GM19099 (cell line): ENCODE results near the gene SHROOM2.

Source experiments
- POLR2A ChIP-seq: IDR thresholded peaks from 3 replicates; pipeline ENCODE4 v1.6.1; 2011; ENCODE audit warnings: low read depth; ENCODE audit not compliant: insufficient read length; ENCODE audit errors: extremely low read depth

Gene SHROOM2

GRCh38 chrX:9770319-9770718 is 15.9 kb upstream of the SHROOM2 start:
- TF ChIP-seq POLR2A: no peak

- no peak for TF ChIP-seq POLR2A
These were observed 13.3 kb upstream of the SHROOM2 start for GRCh38 chrX:9772943-9773342.

GRCh38 chrX:9775930-9776329 is 10.3 kb upstream of the SHROOM2 start:
- no peak for TF ChIP-seq POLR2A

GRCh38 chrX:9781941-9782340 is 4.3 kb upstream of the SHROOM2 start:
- no peak for TF ChIP-seq POLR2A

GRCh38 chrX:9784332-9784731 is 1.9 kb upstream of the SHROOM2 start:
- no peak for TF ChIP-seq POLR2A

GRCh38 chrX:9785254-9785943 is 830 bp upstream of the SHROOM2 start:
- TF ChIP-seq POLR2A: no peak

- no peak for TF ChIP-seq POLR2A
These were observed 788 bp downstream of the SHROOM2 start for GRCh38 chrX:9786798-9787635.

- TF ChIP-seq POLR2A: no peak
These were observed 2.7 kb downstream of the SHROOM2 start for GRCh38 chrX:9788911-9789310.

GRCh38 chrX:9789555-9789954 is 3.3 kb downstream of the SHROOM2 start:
- TF ChIP-seq POLR2A: no peak

GRCh38 chrX:9790866-9791265 is 4.6 kb downstream of the SHROOM2 start:
- no peak for TF ChIP-seq POLR2A

GRCh38 chrX:9794495-9794894 is 8.3 kb downstream of the SHROOM2 start:
- no peak for TF ChIP-seq POLR2A

GRCh38 chrX:9797384-9798360 is 11.4 kb downstream of the SHROOM2 start:
- no peak for TF ChIP-seq POLR2A

- TF ChIP-seq POLR2A: no peak
These were observed 16.5 kb downstream of the SHROOM2 start for GRCh38 chrX:9802737-9803136.

- TF ChIP-seq POLR2A: no peak
These were observed 18.2 kb downstream of the SHROOM2 start for GRCh38 chrX:9804444-9804843.

GRCh38 chrX:9805956-9806355 is 19.7 kb downstream of the SHROOM2 start:
- TF ChIP-seq POLR2A: no peak

GRCh38 chrX:9807355-9808182 is 21.3 kb downstream of the SHROOM2 start:
- TF ChIP-seq POLR2A: no peak
